Endothelial cell of umbilical vein (primary cell): ENCODE data around the gene INTS6. TPM values are rescaled to one million over a fixed set of nuclear protein-coding genes. Genes with fewer than 3 reads are reported as not detected.

ENCODE experiments used
- BruUV-seq: library from RNA; stranded (reverse); fragments of 400-500 nt; replicated peaks from 2 replicates; lab custom pipeline; 2021; lab: Mats Ljungman, UMichigan
- CTCF ChIA-PET: fragments of 300-600, 350-600 bp; sonication (Branson Sonifier 250); formaldehyde crosslinking; loops from one replicate; lab custom pipeline; 2021; ENCODE audit warnings: antibody characterized with exemption, inconsistent platforms; lab: Charles Lee
- POLR2A ChIA-PET: fragments of 300-600, 350-600 bp; sonication (Branson Sonifier 250); formaldehyde crosslinking; loops from one replicate; lab custom pipeline; 2021; ENCODE audit warnings: antibody characterized with exemption, inconsistent platforms; lab: Charles Lee
- DNase-seq: peaks from one replicate; pipeline ENCODE4 v3.0.0-alpha.2; 2011; ENCODE audit warnings: low read depth, low spot score
- FAIRE-seq: peaks from 2 replicates; lab custom pipeline; 2011; peaks lifted over from hg19 to GRCh38; lab: Jason Lieb, UNC
- H2AFZ ChIP-seq: 2 replicates; pipeline ENCODE4 v1.6.0; 2012; ENCODE audit warnings: low read depth, low read length, control low read depth, inconsistent platforms
- H3K27ac ChIP-seq: 2 replicates; pipeline ENCODE4 v1.5.1; 2011; ENCODE audit warnings: low read depth, mild to moderate bottlenecking, control low read depth, low read length, moderate library complexity; ENCODE audit not compliant: insufficient read depth
- H3K27me3 ChIP-seq, 2 experiments: 2 replicates each; pipeline versions ENCODE4 v1.6.0 to v1.6.1; 2011; ENCODE audit warnings: low read length in 2 of 2, mixed read lengths in 1 of 2; ENCODE audit not compliant: control insufficient read depth in 2 of 2, insufficient read depth in 2 of 2
- H3K36me3 ChIP-seq, 2 experiments: 2 replicates in 1 of 2; 3 replicates in 1 of 2; pipeline ENCODE4 v1.5.1; 2011; ENCODE audit warnings: low read length in 2 of 2, mild to moderate bottlenecking in 1 of 2, moderate library complexity in 1 of 2; ENCODE audit not compliant: control insufficient read depth in 2 of 2, insufficient read depth in 2 of 2; ENCODE audit errors: extremely low read depth in 1 of 2
- H3K4me1 ChIP-seq: 3 replicates; pipeline ENCODE4 v1.5.1; 2011; ENCODE audit warnings: mild to moderate bottlenecking, low read length; ENCODE audit not compliant: control insufficient read depth, insufficient read depth; ENCODE audit errors: extremely low read depth
- H3K4me2 ChIP-seq: 2 replicates; pipeline ENCODE4 v1.6.1; 2011; ENCODE audit warnings: low read length, control low read depth, mixed read lengths; ENCODE audit not compliant: insufficient read depth
- H3K4me3 ChIP-seq, 3 experiments: fragments of 200-600 bp in 1 of 3; sonication (generic), shearing (Covaris generic) in 1 of 3; replicated peaks in 1 of 3; 2 replicates each; pipeline ENCODE4 v1.5.1; 2011 to 2016; ENCODE audit warnings: control low read depth in 3 of 3, low read length in 3 of 3, mild to moderate bottlenecking in 2 of 3, inconsistent platforms in 1 of 3, low read depth in 1 of 3, moderate library complexity in 1 of 3; ENCODE audit not compliant: insufficient read depth in 1 of 3
- H3K79me2 ChIP-seq: 2 replicates; pipeline ENCODE4 v1.6.0; 2012; ENCODE audit warnings: low read length, inconsistent platforms; ENCODE audit not compliant: control insufficient read depth, insufficient read depth
- H3K9ac ChIP-seq: replicated peaks from 2 replicates; pipeline ENCODE3; 2011; ENCODE audit warnings: low read length, control low read depth; ENCODE audit not compliant: insufficient read depth; ENCODE audit errors: extremely low read depth
- H3K9me1 ChIP-seq: replicated peaks from 3 replicates; pipeline ENCODE4 v1.6.0; 2011; ENCODE audit warnings: mild to moderate bottlenecking, low read length; ENCODE audit not compliant: control insufficient read depth, insufficient read depth; ENCODE audit errors: extremely low read depth
- H3K9me3 ChIP-seq: replicated peaks from 2 replicates; pipeline ENCODE4 v1.5.1; 2012; ENCODE audit warnings: low read length, inconsistent platforms; ENCODE audit not compliant: control insufficient read depth, insufficient read depth
- H4K20me1 ChIP-seq: replicated peaks from 2 replicates; pipeline ENCODE3; 2011; ENCODE audit warnings: mild to moderate bottlenecking, low read length; ENCODE audit not compliant: control insufficient read depth, insufficient read depth; ENCODE audit errors: extremely low read depth
- CTCF ChIP-seq, 2 donors: IDR thresholded peaks; 1 replicate in 1 of 2; 2 replicates in 1 of 2; pipeline ENCODE4 v1.5.1; 2011; ENCODE audit warnings: low read length in 2 of 2, mild to moderate bottlenecking in 2 of 2, moderate library complexity in 2 of 2, control low read depth in 1 of 2, inconsistent platforms in 1 of 2, low read depth in 1 of 2; ENCODE audit not compliant: insufficient read depth in 1 of 2; ENCODE audit errors: extremely low read depth in 1 of 2
- EZH2 ChIP-seq: IDR thresholded peaks from 2 replicates; pipeline ENCODE4 v1.6.1; 2012; ENCODE audit warnings: borderline replicate concordance, low read depth, mild to moderate bottlenecking, moderate library complexity, low read length, inconsistent platforms; ENCODE audit not compliant: severe bottlenecking
- FOS ChIP-seq: IDR thresholded peaks from 2 replicates; pipeline ENCODE4 v1.6.1; 2011; ENCODE audit warnings: mild to moderate bottlenecking, low read length, moderate library complexity, borderline replicate concordance; ENCODE audit not compliant: insufficient read depth
- JUN ChIP-seq: IDR thresholded peaks from 2 replicates; pipeline ENCODE4 v1.6.1; 2011; ENCODE audit warnings: borderline replicate concordance, low read depth; ENCODE audit not compliant: insufficient read length, insufficient read depth
- MAX ChIP-seq: IDR thresholded peaks from 2 replicates; pipeline ENCODE4 v1.6.1; 2011; ENCODE audit not compliant: insufficient read depth, insufficient read length
- MYC ChIP-seq: IDR thresholded peaks from one replicate; pipeline ENCODE4 v1.6.1; 2011; ENCODE audit warnings: mild to moderate bottlenecking, low read depth, low read length
- POLR2A ChIP-seq: IDR thresholded peaks from 2 replicates; pipeline ENCODE4 v1.6.1; 2012; ENCODE audit warnings: low read depth, mild to moderate bottlenecking, control low read depth, low read length
- POLR2AphosphoS5 ChIP-seq: IDR thresholded peaks from 2 replicates; pipeline ENCODE4 v1.6.1; 2012; ENCODE audit warnings: low read depth, mild to moderate bottlenecking, control low read depth, low read length, moderate library complexity; ENCODE audit not compliant: insufficient read depth
- dilution Hi-C: fragments of 300-500 bp; cut with MboI; formaldehyde crosslinking; loops from one replicate; pipeline ENCODE4 v1.15.0; 2019; ENCODE audit warnings: low sequenced_read_pairs; ENCODE audit not compliant: extremely low pct_ligation_motif_present
- intact Hi-C: fragments of 100-400 bp; cut with micrococcal nuclease; formaldehyde crosslinking; loops from one replicate; pipeline ENCODE4 v1.10.0; 2022
- polyA plus RNA-seq, 4 experiments: library from polyadenylated mRNA; depleted of rRNA in 3 of 4; stranded (reverse) in 3 of 4; unstranded in 1 of 4; fragments of >200 nt; gene quantifications; 2 replicates each; pipeline versions ENCODE4 v1.2.1 to v1.2.3, GENCODE V29; 2011 to 2012; ENCODE audit warnings: missing spikeins in 1 of 4
- total RNA-seq: library from RNA; stranded (reverse); gene quantifications from 2 replicates; pipeline ENCODE4 v1.2.3, GENCODE V29; 2021

INTS6 gene
- total and polyA plus RNA-seq, 2 donors (not counting 3 experiments of a cell fraction or from before 2014, with no cell fraction given), result 9.5 to 45.4 TPM

- H3K4me2 ChIP-seq, result no peak overlapping the region
- no peaks in the 10 kb centered on the region for H3K79me2 ChIP-seq
- dilution Hi-C loops (no loop called here), intact Hi-C loops (no loop called here)
- ChIA-PET CTCF (no interaction called here), POLR2A (no interaction called here)
- H2AFZ ChIP-seq, result no peak overlapping the region
- H3K9me3 ChIP-seq, result no peaks in the 10 kb centered on the region
- no peaks in the 10 kb centered on the region for H3K9me1 ChIP-seq
- H3K4me3 ChIP-seq, result no peak overlapping the region
- DNase-seq (no peak), FAIRE-seq (no peak)
- H3K27ac ChIP-seq, result no peak overlapping the region
- no peaks in the 10 kb centered on the region for H3K36me3 ChIP-seq
- no peaks in the 10 kb centered on the region for H3K27me3 ChIP-seq
- H3K9ac ChIP-seq, result no peak overlapping the region
- BruUV-seq, result no TSS peak
- TF ChIP-seq EZH2 (no peak), FOS (no peak), MYC (no peak)
- no peaks in the 10 kb centered on the region for H3K4me1 ChIP-seq
- H4K20me1 ChIP-seq, result no peaks in the 10 kb centered on the region
Measured at GRCh38 chr13:51346397-51346796, 106.4 kb downstream of the INTS6 start.

GRCh38 chr13:51343475-51343874 is 109.4 kb downstream of the INTS6 start:
- Histone ChIP-seq H3K4me2 (no peak overlapping the region), H3K9ac (no peak overlapping the region), H3K9me1 (no peaks in the 10 kb centered on the region), H3K9me3 (no peaks in the 10 kb centered on the region), H3K27ac (no peak overlapping the region), H2AFZ (no peak overlapping the region), H3K4me3 (no peak overlapping the region), H3K4me1 (no peaks in the 10 kb centered on the region), H3K36me3 (no peaks in the 10 kb centered on the region), H3K79me2 (no peaks in the 10 kb centered on the region), H3K27me3 (peaks cover 0 to 1% of the 10 kb centered on the region in 2 experiments), H4K20me1 (no peaks in the 10 kb centered on the region)
- ChIA-PET POLR2A (no interaction called here), CTCF (interaction anchor here (1.0 to 1.5 kb wide), 2 partner anchors 9 to 57 kb away, joined by 3 to 4 read pairs; no protein-coding TSS in a partner anchor)
- no TSS peak for BruUV-seq
- FAIRE-seq, result no peak
- TF ChIP-seq FOS (no peak), MAX (no peak), JUN (no peak), POLR2A (no peak), POLR2AphosphoS5 (no peak), CTCF (IDR thresholded peaks at IDR 0.05; ENCODE audit: extremely low read depth in 1 of 2, insufficient read depth in 1 of 2, low read depth in 1 of 2, low read length in 2 of 2) (no peak)
- dilution Hi-C loops (no loop called here), intact Hi-C loops (no loop called here)
- DNase-seq, result no peak
